H1 (cell line): ENCODE data around the gene ARHGAP8. TPM values are rescaled to one million over a fixed set of nuclear protein-coding genes. Genes with fewer than 3 reads are reported as not detected.

Source experiments
- CTCF ChIA-PET: fragments of 300-600 bp; sonication (Branson Sonifier 250); formaldehyde crosslinking; loops from one replicate; lab custom pipeline; 2021; ENCODE audit not compliant: partially characterized antibody; lab: Charles Lee
- POLR2A ChIA-PET: fragments of 300-600 bp; sonication (Branson Sonifier 250); formaldehyde crosslinking; loops from one replicate; lab custom pipeline; 2021; ENCODE audit warnings: inconsistent platforms; ENCODE audit not compliant: partially characterized antibody; lab: Charles Lee
- DNase-seq, 2 experiments: peaks; one replicate each; pipeline versions ENCODE4 v3.0.0 to v3.0.0-alpha.2; 2010 to 2022; ENCODE audit warnings: low spot score in 2 of 2, low read depth in 1 of 2, mixed read lengths in 1 of 2
- FAIRE-seq: peaks from 2 replicates; lab custom pipeline; 2011; peaks lifted over from hg19 to GRCh38; lab: Jason Lieb, UNC
- H2AFZ ChIP-seq: 2 replicates; pipeline ENCODE4 v1.8.1; 2012; ENCODE audit warnings: low read length, inconsistent platforms
- H2AK5ac ChIP-seq: 2 replicates; pipeline ENCODE4 v1.6.1; 2013; ENCODE audit warnings: low read depth, low read length
- H2BK120ac ChIP-seq: replicated peaks from 2 replicates; pipeline ENCODE3; 2013; ENCODE audit warnings: low read depth, low read length, inconsistent platforms
- H2BK12ac ChIP-seq: 2 replicates; pipeline ENCODE4 v1.6.1; 2013; ENCODE audit warnings: low read depth, low read length
- H2BK15ac ChIP-seq: 2 replicates; pipeline ENCODE4 v1.6.1; 2013; ENCODE audit warnings: low read length
- H2BK20ac ChIP-seq: 2 replicates; pipeline ENCODE4 v1.6.1; 2013; ENCODE audit warnings: low read length
- H2BK5ac ChIP-seq: 2 replicates; pipeline ENCODE4 v1.6.1; 2013; ENCODE audit warnings: low read depth, low read length
- H3K14ac ChIP-seq: 2 replicates; pipeline ENCODE4 v1.6.1; 2013; ENCODE audit warnings: inconsistent platforms; ENCODE audit not compliant: insufficient read length
- H3K18ac ChIP-seq: 2 replicates; pipeline ENCODE4 v1.6.1; 2013; ENCODE audit warnings: low read length; ENCODE audit errors: extremely low read depth
- H3K23ac ChIP-seq: 2 replicates; pipeline ENCODE4 v1.6.1; 2013; ENCODE audit warnings: inconsistent platforms; ENCODE audit not compliant: insufficient read length
- H3K23me2 ChIP-seq: 2 replicates; pipeline ENCODE4 v1.6.1; 2013; ENCODE audit warnings: low read depth, low read length
- H3K27ac ChIP-seq: 2 replicates; pipeline ENCODE4 v1.6.1; 2011; ENCODE audit warnings: low read depth, low read length, inconsistent platforms
- H3K27me3 ChIP-seq, 4 experiments: replicated peaks in 1 of 4; 1 replicate in 1 of 4; 2 replicates in 3 of 4; pipeline versions ENCODE4 v1.6.1 to v1.8.1; 2011 to 2013; ENCODE audit warnings: low read length in 3 of 4, mild to moderate bottlenecking in 3 of 4, inconsistent platforms in 2 of 4, mixed read lengths in 2 of 4, moderate library complexity in 1 of 4; ENCODE audit not compliant: control insufficient read depth in 3 of 4, insufficient read depth in 3 of 4; ENCODE audit errors: extremely low read depth in 1 of 4
- H3K36me3 ChIP-seq, 4 experiments: 2 replicates each; pipeline versions ENCODE4 v1.6.1 to v1.8.1; 2011 to 2013; ENCODE audit warnings: mild to moderate bottlenecking in 4 of 4, low read length in 3 of 4, moderate library complexity in 2 of 4, control low read depth in 1 of 4, inconsistent platforms in 1 of 4; ENCODE audit not compliant: insufficient read depth in 4 of 4, control insufficient read depth in 2 of 4
- H3K4ac ChIP-seq: replicated peaks from 2 replicates; pipeline ENCODE3; 2013; ENCODE audit warnings: low read length, low read depth, mixed read lengths, inconsistent platforms; ENCODE audit not compliant: insufficient read length
- H3K4me1 ChIP-seq, 4 experiments: replicated peaks in 1 of 4; 1 replicate in 1 of 4; 2 replicates in 3 of 4; pipeline versions ENCODE4 v1.6.1 to v1.8.1; 2011 to 2013; ENCODE audit warnings: low read length in 3 of 4, inconsistent platforms in 2 of 4, mixed read lengths in 1 of 4; ENCODE audit not compliant: insufficient read depth in 4 of 4, control insufficient read depth in 3 of 4
- H3K4me2 ChIP-seq, 2 experiments: 2 replicates each; pipeline versions ENCODE4 v1.6.1 to v1.8.1; 2011 to 2013; ENCODE audit warnings: low read depth in 2 of 2, low read length in 2 of 2, control low read depth in 1 of 2, inconsistent platforms in 1 of 2, mild to moderate bottlenecking in 1 of 2; ENCODE audit not compliant: insufficient read depth in 1 of 2
- H3K4me3 ChIP-seq, 4 experiments: fragments of 200-600, 300-600 bp in 1 of 4; sonication (generic), shearing (Covaris generic), sonication (Bioruptor Twin) in 1 of 4; 2 replicates each; pipeline versions ENCODE4 v1.5.1 to v1.8.1; 2011 to 2016; ENCODE audit warnings: low read length in 4 of 4, low read depth in 3 of 4, control low read depth in 2 of 4, inconsistent platforms in 2 of 4, mild to moderate bottlenecking in 2 of 4, mixed read lengths in 1 of 4, moderate library complexity in 1 of 4; ENCODE audit not compliant: insufficient read depth in 2 of 4; ENCODE audit errors: extremely low read depth in 1 of 4
- H3K56ac ChIP-seq: replicated peaks from 2 replicates; pipeline ENCODE3; 2013; ENCODE audit warnings: low read depth, mild to moderate bottlenecking, mixed read lengths, low read length, inconsistent platforms; ENCODE audit not compliant: insufficient read length
- H3K79me1 ChIP-seq: 2 replicates; pipeline ENCODE4 v1.6.1; 2013; ENCODE audit warnings: low read depth, low read length, control low read depth
- H3K79me2 ChIP-seq, 2 experiments: 2 replicates each; pipeline versions ENCODE4 v1.6.1 to v1.8.1; 2012 to 2013; ENCODE audit warnings: low read length in 2 of 2, mild to moderate bottlenecking in 2 of 2, inconsistent platforms in 1 of 2; ENCODE audit not compliant: insufficient read depth in 2 of 2, control insufficient read depth in 1 of 2
- H3K9ac ChIP-seq, 4 experiments: replicated peaks in 1 of 4; 1 replicate in 1 of 4; 2 replicates in 3 of 4; pipeline versions ENCODE4 v1.6.1 to v1.8.1; 2011 to 2013; ENCODE audit warnings: low read depth in 3 of 4, low read length in 3 of 4, control low read depth in 2 of 4, mild to moderate bottlenecking in 2 of 4, moderate library complexity in 2 of 4, inconsistent platforms in 1 of 4; ENCODE audit errors: extremely low read depth in 1 of 4
- H3K9me3 ChIP-seq, 2 experiments: 2 replicates each; pipeline versions ENCODE4 v1.6.1 to v1.8.1; 2012 to 2013; ENCODE audit warnings: mild to moderate bottlenecking in 2 of 2, moderate library complexity in 2 of 2, control low read depth in 1 of 2, inconsistent platforms in 1 of 2, low read depth in 1 of 2, low read length in 1 of 2, mixed read lengths in 1 of 2; ENCODE audit not compliant: insufficient read depth in 2 of 2
- H4K20me1 ChIP-seq, 2 experiments: replicated peaks in 1 of 2; 2 replicates each; pipeline versions ENCODE3 to v1.8.1; 2011 to 2013; ENCODE audit warnings: inconsistent platforms in 2 of 2, low read length in 2 of 2, mild to moderate bottlenecking in 1 of 2; ENCODE audit not compliant: insufficient read depth in 2 of 2, control insufficient read depth in 1 of 2
- H4K5ac ChIP-seq: 2 replicates; pipeline ENCODE4 v1.6.1; 2013; ENCODE audit warnings: low read length, low read depth, mixed read lengths, inconsistent platforms; ENCODE audit not compliant: insufficient read length
- H4K8ac ChIP-seq: 2 replicates; pipeline ENCODE4 v1.8.0; 2013; ENCODE audit warnings: mild to moderate bottlenecking, moderate library complexity, low read length, inconsistent platforms; ENCODE audit not compliant: insufficient read depth; ENCODE audit errors: extremely low read depth
- H4K91ac ChIP-seq: replicated peaks from 2 replicates; pipeline ENCODE3; 2013; ENCODE audit warnings: low read length, mixed read lengths, inconsistent platforms; ENCODE audit not compliant: insufficient read length
- RFX5 ChIP-seq: IDR thresholded peaks from 2 replicates; pipeline ENCODE4 v1.6.1; 2011; ENCODE audit warnings: low read depth, low read length, improper control_type of control experiment, borderline replicate concordance
- WGBS, 2 experiments: shearing (Covaris generic) in 1 of 2; methylation state at CpG; one replicate each; pipeline versions ENCODE4 v1.1.6 to v1.1.7; 2013 to 2015; ENCODE audit warnings: low lambda C conversion rate in 2 of 2, mixed read lengths in 2 of 2, inconsistent platforms in 1 of 2, low coverage in 1 of 2, missing lambda C conversion rate in 1 of 2; ENCODE audit not compliant: insufficient replicate concordance in 2 of 2, insufficient coverage in 1 of 2, insufficient read length in 1 of 2; ENCODE audit errors: extremely low coverage in 1 of 2, missing lambda C conversion rate in 1 of 2; 5-methylcytosine and 5-hydroxymethylcytosine counted together
- polyA plus RNA-seq, 7 experiments: library from polyadenylated mRNA; depleted of rRNA in 3 of 7; stranded (reverse) in 5 of 7; unstranded in 2 of 7; fragments of >200 nt in 5 of 7; fragments of 200-250 nt in 2 of 7; gene quantifications; 1 replicate in 5 of 7; 2 replicates in 1 of 7; 4 replicates in 1 of 7; pipeline versions ENCODE4 v1.2.1 to v1.2.3, GENCODE V29; 2011 to 2013; ENCODE audit warnings: missing spikeins in 2 of 7, mixed read lengths in 2 of 7
- total RNA-seq: library from RNA; stranded (reverse); fragmentation: NEBNext Ultra II Directional; extraction: Animal tissue kit (Norgen Biotek cat#: 25700); gene quantifications from 2 replicates; pipeline ENCODE4 v1.2.1, GENCODE V29; 2021

The ARHGAP8 gene
- total and polyA plus RNA-seq, 2 of the 8 experiments (the other 6 are each of a cell fraction or from before 2014, with no cell fraction given) = 35.6 to 47.7 TPM

DNA sequence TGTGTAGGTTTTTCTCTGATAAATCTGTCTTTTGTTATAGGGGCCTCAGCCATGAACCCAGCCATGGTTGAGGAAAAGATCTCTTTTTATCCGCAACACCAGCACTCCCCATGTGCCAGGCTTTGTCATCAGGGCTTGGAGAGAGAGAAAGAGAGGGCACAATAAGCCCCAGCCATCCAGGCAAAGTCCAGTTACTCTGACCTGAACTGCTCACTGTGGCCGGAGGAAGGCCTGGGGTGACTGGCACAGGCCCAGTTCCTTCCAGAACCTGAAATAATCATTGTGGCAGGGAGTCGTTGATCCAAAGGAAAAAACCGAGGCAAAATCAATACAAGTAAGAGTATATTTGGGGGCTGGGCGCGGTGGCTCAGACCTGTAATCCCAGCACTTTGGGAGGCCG is 3.9 kb upstream of the ARHGAP8 start:
- ChIA-PET CTCF (interaction anchor here (0.6 kb wide), 1 partner anchor 281 kb away, joined by 3 read pairs; no protein-coding TSS in a partner anchor), POLR2A (no interaction called here)
- WGBS, 2 experiments = 86% methylated on average over 7 of the region's 7 CpGs; no CpG with 5 or more reads in 1 of the 2 experiments
- Histone ChIP-seq H3K4me1 (peaks cover 0 to 20% (median 9%) of the 10 kb centered on the region in 4 experiments; a peak in 5 of 7 replicates), H2AFZ (no peak overlapping the region), H3K36me3 (no peaks in the 10 kb centered on the region), H3K27ac (no peak overlapping the region), H3K18ac (no peak overlapping the region), H3K23ac (no peak overlapping the region), H3K56ac (no peak overlapping the region), H2BK20ac (peak overlapping the region; percentile 61; the same call in 1 of the 2 replicates), H3K9me3 (no peaks in the 10 kb centered on the region), H3K4me2 (no peak overlapping the region), H2AK5ac (0 out of 2 replicates have a peak overlapping the region, but pooled peaks have one; percentile 60), H4K20me1 (no peaks in the 10 kb centered on the region), H3K79me1 (no peaks in the 10 kb centered on the region), H4K5ac (no peak overlapping the region), H3K9ac (no peak overlapping the region), H3K4ac (no peak overlapping the region), H2BK5ac (no peak overlapping the region), H3K23me2 (peaks cover 3% of the 10 kb centered on the region), H3K79me2 (peaks cover 0 to under 1% of the 10 kb centered on the region in 2 experiments; a peak in 1 of 4 replicates), H4K8ac (no peak overlapping the region), H3K14ac (no peak overlapping the region), H3K4me3 (no peak overlapping the region), H2BK12ac (peak overlapping the region; percentile 68; the same call in 1 of the 2 replicates), H2BK15ac (no peak overlapping the region), H4K91ac (no peak overlapping the region), H2BK120ac (no peak overlapping the region), H3K27me3 (peaks cover 0 to 5% (median under 1%) of the 10 kb centered on the region in 4 experiments; a peak in 2 of 7 replicates)
- TF ChIP-seq RFX5 = no peak
- no peak for DNase-seq
- FAIRE-seq = no peak
